Stimulated activated CD4-positive, alpha-beta T cell treated with anti-CD3 and anti-CD28 coated beads, TNF-alpha, amount 100 ng/mL, for 1 hour (primary cell): ENCODE data around the gene GLI1.
"Not testable (repeated sequence)": the region's sequence is repeated elsewhere in the genome, so short reads cannot be mapped to it uniquely, and the experiment has no call there.

Experiments
- DNase-seq, 3 donors: peaks; one replicate each; pipeline ENCODE4 v3.0.0-alpha.2; 2020; ENCODE audit warnings: low read depth in 3 of 3, low spot score in 1 of 3

GLI1 gene

DNA sequence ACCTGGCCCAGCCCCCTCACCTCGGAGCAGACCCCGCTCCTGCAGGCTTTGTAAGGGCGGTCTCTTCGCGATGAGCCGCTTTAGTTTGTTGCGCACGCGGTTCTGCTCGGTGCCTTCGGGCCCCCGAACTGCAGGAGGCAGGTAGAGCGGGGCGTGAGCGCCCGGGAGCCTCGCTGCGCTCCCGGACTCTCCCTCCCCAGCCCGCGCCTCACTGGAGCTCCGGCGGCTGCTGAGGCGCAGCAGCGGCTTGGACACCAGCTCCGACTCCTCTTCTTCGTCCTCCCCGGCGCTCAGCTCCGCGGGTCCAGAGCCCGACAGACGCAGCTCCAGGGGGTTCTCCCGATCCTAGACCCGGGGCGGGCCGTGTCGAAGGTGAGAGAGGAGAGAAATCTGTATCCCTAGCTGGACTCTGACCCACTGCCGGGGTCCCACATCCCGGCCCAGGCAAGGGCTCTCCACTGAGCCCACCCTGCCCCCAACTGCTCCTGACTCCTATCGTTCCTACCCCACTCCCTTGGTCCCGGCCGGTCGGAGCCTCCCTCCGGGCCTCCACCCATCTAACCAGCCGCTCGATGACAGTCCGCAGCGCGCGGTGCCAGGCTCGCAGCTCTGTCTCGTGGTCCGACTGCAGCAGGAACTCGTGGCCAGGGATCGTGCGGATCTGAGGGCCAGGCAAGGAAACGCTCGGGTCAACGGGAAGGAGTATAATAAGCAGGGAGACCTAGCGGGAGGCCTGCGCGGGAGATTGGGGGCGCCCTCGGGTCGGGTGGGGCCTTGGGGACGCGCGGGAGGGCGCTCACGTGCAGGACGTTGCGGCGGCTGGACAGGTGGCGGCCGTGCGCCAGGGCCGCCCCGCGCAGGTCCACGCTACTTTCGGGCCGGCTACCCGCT lies 15.9 kb downstream of the GLI1 start:
- DNase-seq: no peak

DNA sequence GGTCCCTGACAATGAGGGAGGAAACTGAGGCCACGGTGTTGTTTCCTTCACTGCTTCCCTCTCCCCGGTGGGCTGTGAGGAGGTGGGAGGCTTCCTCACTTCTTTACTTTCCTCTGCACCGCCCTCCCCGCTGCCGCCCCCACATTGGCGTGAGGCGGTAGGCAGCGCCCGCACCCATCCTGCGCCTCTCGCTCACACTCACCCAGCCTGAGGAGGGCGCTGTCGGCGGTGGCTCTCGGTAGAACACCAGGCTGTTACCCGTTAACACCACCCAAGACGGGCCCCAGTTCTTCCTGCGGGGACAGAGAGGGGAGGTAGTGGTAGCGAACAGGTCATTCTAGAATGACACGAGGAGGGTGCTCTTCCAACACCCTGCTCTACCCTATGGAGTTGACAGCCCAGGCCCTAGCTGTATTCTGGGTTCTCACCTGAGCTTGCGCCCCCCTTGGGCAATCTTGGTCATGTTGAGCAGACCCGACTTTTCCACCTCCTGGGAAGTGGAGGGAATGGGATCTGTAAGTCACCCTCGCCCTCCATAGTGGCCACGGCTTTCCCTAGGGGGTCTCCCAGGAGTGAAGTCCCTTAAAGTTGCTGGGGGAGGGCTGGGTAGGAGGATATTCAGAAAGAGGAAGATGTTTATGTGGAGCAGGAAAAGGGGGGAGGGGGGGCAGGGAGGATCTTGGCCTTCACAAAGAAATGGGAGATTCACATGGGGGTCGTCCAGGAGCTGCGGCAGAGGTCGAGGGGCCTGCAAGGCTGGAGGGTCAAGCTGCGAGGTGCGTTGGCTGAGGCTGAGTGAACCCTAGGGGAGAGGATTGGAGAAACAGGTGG lies 16.8 kb downstream of the GLI1 start:
- peak in 1 of 3 donors; percentile 57 for DNase-seq

DNA sequence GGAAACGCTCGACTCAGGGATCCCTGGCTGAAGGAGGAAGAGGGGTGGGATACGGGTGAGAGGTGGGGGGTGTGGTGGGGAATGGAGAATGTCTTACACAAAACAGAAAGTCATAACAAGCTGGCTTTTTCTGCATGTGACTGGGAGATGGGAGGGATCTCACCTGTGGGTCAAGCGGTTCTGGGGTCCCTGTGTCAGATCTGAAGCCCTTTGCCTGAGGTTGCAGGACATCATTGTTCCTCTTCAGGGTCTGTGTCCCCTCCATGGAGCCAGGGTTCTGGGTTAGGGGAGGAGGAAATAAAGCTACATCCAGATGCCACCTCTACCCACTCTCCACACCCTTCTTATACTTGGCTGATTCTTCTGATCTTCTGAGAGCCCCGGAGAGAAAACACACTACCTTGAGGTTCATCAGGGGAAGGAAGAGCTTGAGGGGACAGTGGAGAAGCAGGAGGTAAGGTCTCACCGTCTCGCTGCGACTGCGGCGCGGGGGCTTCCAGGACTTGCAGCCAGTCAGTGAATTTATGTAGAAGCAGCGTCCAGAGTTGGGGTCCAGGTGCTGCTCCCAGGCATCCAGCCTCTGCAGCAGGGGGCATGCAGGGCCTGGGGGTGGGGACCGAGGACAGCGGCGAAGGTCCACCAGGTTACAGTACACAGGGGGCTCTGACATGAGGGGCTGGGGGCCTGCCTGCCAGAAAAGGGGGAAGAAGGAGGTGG lies 17.6 kb downstream of the GLI1 start:
- DNase-seq: no peak

DNA sequence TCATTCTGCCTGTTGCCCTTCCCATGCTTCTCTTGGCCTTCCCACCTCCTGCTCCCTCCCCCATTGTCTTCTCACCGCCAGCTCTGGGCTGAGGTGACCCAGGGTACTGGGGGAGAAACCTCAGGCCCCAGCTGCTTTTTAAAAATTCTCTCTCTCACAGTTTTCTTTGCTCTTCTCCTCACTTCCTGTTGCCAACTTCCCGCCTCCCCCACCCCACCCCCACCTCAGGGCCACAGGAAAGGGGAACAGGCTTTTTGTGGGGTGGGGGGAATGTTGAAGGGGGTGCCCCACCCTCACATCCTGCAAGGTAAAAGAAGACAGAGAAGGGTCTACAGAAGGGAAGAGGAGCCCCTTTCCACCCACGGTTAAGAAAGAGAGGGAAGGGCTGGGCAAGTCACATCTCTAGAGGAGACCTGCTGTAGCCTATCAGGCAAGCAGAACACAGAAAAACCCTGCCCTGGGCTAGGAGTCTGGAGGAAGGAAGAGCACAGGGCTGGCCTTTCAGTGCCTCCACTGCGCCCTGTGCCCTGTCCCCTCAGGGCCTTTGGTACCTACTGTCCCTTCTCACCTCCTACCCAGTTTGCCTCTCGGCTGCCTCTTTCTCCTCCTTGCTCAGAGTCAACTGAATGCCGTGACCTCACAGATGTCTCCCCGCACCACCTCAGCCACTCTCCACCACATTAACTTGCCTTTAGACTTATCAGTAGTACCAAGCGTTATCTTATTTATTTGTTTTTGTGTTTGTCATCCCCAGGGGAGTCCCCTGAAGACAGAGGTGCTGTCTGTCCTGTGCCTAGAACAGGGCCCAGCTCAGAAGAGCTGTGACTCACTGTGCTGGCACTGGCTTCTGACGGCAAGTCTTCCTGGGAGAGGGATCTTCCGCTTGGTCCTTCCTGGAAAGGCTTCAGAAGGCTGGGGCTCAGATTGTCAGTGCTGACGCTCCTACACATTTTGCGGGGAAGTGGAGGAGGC lies 18.4 kb downstream of the GLI1 start:
- DNase-seq: no peak

DNA sequence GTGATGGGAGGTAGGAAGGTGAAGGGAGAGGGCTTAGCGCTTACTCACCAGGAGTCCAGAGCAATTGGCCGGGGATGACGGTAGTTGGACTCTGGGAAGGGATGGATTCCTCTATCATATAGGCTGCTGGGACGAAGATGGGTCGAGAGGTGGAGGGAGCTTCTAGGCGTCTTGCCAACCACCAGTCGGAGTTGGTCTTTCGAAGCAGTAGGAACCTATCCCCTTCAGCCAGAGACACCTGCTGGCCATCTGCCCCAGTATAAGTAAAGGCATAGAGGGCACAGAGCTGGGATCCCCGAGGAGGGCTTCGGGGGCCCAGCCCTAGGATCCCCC lies 19.4 kb downstream of the GLI1 start:
- no peak for DNase-seq

DNA sequence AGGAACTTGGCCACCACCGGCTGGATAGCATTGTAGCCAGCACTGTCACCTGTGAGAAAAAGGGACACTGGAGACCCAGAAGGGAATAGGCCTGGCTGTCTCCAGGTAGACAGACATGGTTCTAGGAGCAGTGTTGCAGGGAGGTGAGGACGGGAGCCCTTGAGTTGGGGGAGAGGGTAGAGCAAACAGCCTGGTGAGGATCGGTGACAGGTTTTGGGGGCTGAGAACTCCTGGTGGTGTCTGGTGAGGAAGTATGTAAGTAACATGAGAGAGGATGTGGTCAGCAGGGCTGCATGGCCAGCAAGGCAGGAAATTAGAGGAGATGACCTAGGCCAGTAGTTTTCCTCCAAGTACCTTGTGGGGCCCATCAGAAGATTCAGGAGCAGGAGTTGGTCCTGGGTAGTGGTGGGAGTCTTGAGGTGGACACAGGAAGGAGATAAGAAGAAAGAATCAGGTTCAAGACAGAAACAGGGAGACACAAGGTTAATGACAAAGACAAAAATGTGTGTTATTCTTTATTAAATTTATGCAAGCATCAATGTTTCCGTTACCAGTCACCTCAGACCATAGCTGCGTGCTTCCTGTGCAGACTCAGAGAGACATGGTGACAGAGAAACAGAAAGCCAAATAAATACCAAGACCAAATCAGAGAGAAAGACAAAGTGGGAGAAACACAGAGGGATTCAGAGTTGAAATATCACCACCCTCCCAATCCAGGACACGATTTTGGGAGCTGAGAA lies 20.0 kb downstream of the GLI1 start, which contains the start of gene ARHGAP9:
TSS of gene ARHGAP9 (minus strand) at position 491 of the 740 bp plus-strand sequence. CDS start at position 31, 460 bp downstream.
- no peak for DNase-seq

DNA sequence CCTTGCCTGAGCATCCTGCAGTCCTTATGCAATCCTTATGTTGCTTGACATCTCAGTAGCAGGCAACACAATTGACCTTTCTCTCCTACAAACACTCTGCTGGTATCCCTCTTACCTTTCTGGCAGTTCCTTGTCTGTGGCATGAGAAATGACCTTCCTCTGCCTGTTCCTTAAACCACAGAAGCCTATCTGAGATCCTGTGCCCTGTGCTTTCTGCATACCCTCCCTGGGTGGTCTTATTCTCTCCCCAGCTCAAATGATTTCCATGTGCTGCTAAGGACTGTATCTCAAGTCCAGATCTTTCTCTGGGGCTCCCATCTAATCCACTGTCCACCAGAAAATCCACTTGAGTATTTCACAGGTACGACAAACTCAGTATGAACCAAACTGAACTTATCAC lies 22.1 kb downstream of the GLI1 start:
- no peak for DNase-seq

DNA sequence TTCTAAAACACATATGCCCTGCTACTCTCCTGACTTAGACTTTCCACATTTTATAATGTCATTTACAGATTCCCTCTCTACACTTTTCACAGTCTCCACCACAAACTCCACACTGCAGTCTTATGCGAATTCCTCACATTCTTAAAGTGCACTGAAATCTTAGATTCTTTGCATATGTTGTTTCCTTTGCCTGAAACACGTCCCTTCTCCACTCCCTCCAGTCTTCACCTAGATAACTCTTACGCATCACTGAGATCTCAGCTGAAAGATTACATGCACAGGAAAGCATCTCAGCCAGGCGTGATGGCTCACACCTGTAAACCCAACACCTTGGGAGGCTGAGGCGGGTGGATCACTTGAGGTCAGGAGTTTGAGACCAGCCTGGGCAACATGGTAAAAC lies 23.9 kb downstream of the GLI1 start:
- DNase-seq: no peak

DNA sequence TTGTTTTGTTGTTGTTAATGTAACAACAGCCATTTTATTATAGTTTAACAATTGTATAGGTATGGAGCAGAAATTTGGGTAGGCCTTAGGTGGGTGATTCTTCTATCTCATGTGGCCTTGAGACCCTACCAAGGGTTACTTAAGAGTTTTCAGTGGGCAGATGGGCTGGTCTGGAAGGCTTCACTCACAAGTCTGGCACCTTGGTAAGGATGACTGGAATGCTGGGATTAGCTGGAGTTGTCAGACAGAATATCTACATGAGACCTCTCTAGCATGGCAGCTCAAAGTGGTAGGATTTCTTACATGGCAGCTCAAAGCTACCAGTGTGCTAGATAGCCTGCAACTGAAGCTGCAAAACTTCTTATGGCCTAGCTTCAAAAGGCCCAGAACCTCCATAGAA lies 26.1 kb downstream of the GLI1 start:
- DNase-seq: no peak

DNA sequence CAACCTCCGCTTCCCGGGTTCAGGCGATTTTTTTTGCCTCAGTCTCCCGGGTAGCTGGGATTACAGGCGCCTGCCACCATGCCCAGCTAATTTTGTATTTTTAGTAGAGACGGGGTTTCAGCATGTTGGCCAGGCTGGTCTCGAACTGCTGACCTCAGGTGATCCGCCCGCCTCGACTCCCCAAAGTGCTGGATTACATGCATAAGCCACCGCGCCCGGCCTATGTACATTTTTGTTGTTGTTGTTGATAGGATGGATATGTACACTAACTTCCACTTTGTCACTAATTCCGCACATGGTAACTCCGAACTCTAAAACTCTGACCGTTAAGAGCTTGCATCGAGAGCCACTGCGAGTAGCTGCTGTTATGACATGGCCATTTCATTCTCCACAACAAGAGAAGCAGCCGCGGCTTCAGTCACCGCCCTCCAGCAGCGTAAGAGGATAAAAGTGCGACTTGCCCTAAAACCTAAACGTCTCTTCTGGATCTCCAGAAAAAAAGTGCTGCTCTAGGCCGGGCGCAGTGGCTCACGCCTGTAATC lies 27.5 kb downstream of the GLI1 start:
- no peak for DNase-seq

DNA sequence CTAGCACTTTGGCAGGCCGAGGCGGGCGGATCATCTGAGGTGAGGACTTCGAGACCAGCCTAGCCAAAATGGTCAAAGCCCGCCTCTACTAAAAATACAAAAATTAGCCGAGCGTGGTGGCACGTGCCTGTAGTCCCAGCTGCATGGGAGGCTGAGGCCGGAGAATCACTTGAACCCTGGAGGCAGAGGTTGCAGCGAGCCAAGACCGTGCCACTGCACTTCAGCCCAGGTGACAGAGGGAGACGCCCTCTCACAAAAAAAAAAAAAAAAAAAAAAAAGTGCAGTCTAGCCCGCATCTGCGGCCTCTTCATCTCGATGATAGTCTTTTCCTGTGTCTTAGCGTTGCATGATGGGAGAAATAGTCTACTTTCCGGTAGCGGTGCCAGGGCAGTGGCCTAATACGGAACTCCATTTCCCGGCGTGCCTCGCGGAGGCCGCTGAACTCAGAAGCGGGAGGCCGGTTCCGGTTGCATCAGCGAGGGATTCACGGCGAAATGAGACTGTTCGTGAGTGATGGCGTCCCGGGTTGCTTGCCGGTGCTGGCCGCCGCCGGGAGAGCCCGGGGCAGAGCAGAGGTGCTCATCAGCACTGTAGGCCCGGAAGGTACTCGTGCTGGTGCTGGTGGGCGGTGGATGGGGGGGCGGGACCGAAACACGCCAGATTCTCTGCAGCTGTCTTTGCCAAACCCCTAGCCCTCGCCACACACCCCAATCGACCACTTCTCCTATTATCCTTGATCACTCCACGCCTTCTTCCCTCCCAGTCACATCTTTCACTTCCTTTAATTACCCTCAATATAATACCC lies 28.2 kb downstream of the GLI1 start, which contains the start of gene MARS1:
TSS of gene MARS1 (plus strand) at position 472 of the 805 bp plus-strand sequence. CDS start at position 495, 23 bp downstream.
- DNase-seq: peak; percentile 75 to 84 (median 79)

DNA sequence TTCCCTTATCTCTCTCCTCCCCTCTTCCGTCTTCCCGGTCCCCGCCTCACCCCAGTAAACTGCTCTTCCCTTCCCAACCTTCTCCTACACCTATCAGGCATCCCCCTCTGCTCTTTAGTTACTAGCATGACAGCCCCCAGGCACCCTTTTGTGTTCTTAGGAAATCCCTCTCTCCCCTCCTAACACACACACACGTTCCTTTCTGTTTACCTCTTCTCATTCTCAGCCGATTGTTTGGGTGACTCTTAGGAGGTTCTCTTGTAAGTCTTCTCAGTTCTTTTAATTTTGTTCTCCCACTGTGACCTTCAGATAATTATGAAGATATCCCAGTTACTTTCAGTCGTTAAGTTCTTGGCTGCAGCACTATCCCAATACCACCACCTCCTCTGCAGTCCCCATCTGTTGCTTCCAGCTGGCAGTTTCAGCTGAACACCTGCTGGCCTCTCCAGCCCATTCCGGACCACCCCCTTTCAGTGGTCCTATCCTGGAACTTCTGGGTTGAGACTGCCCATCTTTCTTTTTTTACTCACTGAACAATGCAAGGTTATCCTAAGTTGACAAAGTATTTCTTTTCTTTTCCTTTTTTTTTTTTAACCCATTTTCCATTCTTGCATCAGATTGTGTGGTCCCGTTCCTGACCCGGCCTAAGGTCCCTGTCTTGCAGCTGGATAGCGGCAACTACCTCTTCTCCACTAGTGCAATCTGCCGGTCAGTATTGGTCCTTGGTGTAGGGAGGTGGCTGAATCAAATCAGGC lies 29.0 kb downstream of the GLI1 start:
- DNase-seq: no peak

DNA sequence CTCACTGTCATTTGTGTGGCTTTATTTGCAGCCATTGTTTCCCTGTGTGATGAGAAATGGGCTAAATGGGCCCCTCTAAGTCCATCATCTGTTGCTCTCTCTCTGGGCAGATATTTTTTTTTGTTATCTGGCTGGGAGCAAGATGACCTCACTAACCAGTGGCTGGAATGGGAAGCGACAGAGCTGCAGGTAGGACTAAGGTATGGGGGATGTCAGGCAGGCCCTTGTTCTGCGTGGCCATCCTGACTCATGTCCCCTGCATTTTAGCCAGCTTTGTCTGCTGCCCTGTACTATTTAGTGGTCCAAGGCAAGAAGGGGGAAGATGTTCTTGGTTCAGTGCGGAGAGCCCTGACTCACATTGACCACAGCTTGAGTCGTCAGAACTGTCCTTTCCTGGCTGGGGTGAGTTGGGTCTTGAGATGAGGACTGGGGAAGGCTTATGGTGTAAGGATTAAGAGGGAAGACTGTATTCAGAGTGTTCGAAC lies 29.6 kb downstream of the GLI1 start:
- no peak for DNase-seq

DNA sequence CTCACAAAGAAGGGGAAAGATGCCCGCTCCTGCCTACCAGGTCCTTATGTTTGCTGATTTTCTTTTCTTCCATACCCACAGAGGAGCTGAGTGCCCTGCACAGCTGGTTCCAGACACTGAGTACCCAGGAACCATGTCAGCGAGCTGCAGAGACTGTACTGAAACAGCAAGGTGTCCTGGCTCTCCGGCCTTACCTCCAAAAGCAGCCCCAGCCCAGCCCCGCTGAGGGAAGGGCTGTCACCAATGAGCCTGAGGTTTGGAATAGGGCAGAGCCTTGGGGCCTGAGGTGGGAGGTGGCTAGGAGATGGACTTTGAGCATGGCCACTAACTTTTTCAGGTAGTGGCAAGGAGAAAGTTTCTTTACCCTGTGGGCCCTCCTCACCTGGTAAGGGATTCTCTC lies 30.5 kb downstream of the GLI1 start:
- DNase-seq: no peak

DNA sequence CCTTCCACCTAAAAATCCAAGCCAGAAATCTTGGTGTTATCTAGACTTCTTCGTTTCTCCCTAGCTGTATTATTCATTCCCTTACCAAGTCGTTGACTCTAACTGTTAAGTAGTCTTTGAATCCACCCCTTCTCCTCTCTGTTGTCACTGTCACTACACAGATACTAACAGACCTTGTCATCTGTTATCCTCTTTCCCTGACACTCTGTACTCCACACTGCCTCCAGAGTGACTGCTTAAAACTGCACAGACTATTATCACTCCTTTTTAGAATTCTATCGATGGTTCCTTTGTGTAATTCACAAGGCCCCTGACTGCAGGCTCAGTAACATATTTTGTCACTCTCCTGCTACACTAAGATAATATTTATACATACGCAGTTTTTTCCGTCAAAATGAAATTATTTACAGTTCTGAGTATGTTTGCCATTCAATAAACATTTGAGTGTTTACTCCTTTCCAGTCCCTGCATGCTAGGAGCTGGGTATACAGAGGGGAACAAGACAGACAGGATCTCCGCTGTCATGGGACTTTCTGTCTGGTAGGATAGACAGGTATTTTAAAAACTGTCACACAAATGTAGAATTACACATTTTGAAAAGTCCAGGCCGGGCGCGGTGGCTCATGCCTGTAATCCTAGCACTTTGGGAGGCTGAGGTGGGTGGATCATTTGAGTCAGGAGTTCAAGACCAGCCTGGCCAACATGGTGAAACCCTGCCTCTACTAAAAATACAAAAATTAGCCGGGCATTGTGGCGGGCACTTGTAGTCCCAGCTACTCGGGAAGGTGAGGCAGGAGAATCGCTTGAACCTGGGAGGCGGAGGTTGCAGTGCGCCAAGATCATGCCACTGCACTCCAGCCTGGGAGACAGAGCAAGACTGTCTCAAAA lies 32.1 kb downstream of the GLI1 start:
- no peak for DNase-seq

DNA sequence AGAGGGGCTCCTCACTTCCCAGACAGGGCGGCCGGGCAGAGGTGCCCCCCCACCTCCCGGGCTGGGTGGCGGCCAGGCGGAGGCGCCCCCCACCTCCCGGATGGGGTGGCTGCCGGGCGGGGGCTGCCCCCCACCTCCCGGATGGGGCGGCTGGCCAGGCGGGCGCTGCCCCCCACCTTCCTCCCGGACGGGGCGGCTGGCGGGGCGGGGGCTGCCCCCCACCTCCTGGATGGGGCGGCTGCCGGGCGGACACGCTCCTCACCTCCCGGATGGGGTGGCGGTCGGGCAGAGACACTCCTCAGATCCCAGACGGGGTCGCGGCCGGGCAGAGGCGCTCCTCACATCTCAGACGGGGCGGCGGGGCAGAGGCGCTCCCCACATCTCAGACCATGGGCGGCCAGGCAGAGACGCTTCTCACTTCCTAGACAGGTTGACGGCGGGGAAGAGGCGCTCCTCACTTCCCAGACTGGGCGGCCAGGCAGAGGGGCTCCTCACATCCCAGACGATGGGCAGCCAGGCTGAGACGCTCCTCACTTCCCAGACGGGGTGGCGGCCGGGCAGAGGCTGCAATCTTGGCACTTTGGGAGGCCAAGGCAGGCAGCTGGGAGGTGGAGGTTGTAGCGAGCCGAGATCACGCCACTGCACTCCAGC lies 35.6 kb downstream of the GLI1 start:
- not testable (repeated sequence) for DNase-seq
